ENCODE results near the gene EDAR.

Gene EDAR

GRCh38 chr2:109020217-109020637 lies 31.2 kb upstream of the EDAR start:
- DNase-seq (ENCODE audit: low spot score): no peak
- TF ChIP-seq CTCF (IDR thresholded peaks at IDR 0.05; ENCODE audit: extremely low read depth, insufficient read depth, missing control alignments): no peak
- in situ Hi-C loops (cut with MboI; ENCODE audit: low pct_unique_long_range_greater_than_20kb, low sequenced_read_pairs, unreplicated experiment): no loop called here

GRCh38 chr2:109018452-109018851 lies 29.4 kb upstream of the EDAR start:
- DNase-seq (ENCODE audit: low spot score): no peak
- TF ChIP-seq CTCF (IDR thresholded peaks at IDR 0.05; ENCODE audit: extremely low read depth, insufficient read depth, missing control alignments): no peak
- in situ Hi-C loops (cut with MboI; ENCODE audit: low pct_unique_long_range_greater_than_20kb, low sequenced_read_pairs, unreplicated experiment): no loop called here

GRCh38 chr2:109017017-109017416 lies 28.0 kb upstream of the EDAR start:
- in situ Hi-C loops (cut with MboI; ENCODE audit: low pct_unique_long_range_greater_than_20kb, low sequenced_read_pairs, unreplicated experiment): no loop called here
- DNase-seq (ENCODE audit: low spot score): no peak
- TF ChIP-seq CTCF (IDR thresholded peaks at IDR 0.05; ENCODE audit: extremely low read depth, insufficient read depth, missing control alignments): no peak

GRCh38 chr2:109016376-109016775 lies 27.4 kb upstream of the EDAR start:
- no peak for TF ChIP-seq CTCF (IDR thresholded peaks at IDR 0.05; ENCODE audit: extremely low read depth, insufficient read depth, missing control alignments)
- no peak for DNase-seq (ENCODE audit: low spot score)

DNA sequence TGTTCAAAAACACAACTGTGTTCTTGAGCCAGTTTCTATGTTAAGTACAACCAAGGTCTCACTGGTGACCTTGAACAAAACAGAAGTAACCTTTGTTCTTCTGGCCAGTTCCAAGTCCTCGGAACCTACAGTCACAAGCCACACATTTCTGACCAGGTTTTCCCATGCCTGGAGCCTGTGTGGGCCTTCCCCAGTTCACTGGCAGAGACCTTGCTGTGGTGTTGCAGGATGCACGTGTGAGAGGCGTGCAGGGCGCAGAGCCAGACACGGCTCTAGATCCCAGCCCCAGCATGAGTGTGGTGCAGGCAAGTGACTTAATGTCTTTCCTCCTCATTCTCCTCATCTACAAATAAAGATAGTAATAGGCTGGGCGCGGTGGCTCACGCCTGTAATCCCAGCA lies 25.5 kb upstream of the EDAR start:
- in situ Hi-C loops (cut with MboI; ENCODE audit: low pct_unique_long_range_greater_than_20kb, low sequenced_read_pairs, unreplicated experiment): no loop called here

More at GRCh38 chr2:109016376-109016775, 27.4 kb upstream of the EDAR start:
- in situ Hi-C loops (cut with MboI; ENCODE audit: low pct_unique_long_range_greater_than_20kb, low sequenced_read_pairs, unreplicated experiment): no loop called here

DNA sequence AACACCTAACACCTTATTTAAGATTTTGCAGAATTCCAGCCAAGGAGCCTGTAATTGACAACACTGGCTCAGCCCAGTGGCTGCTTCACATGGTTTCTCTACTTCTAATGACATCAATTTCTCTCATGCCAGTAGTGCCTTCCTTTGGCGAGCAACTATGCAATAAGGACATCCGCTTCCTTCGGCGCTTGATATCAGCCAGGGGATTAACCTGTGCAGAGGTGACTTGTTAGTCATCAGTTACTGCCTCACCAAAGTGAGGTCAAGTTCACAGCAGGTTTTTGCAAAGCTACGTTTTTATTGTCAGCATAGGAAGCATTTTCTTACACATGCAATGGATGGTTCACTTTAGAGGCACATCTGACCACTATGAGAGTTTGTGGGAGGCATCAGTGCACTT lies 24.0 kb upstream of the EDAR start:
- no peak for TF ChIP-seq CTCF (IDR thresholded peaks at IDR 0.05; ENCODE audit: extremely low read depth, insufficient read depth, missing control alignments)
- DNase-seq (ENCODE audit: low spot score): no peak
- in situ Hi-C loops (cut with MboI; ENCODE audit: low pct_unique_long_range_greater_than_20kb, low sequenced_read_pairs, unreplicated experiment): no loop called here

More for the DNA sequence above, 25.5 kb upstream of the EDAR start:
- no peak for TF ChIP-seq CTCF (IDR thresholded peaks at IDR 0.05; ENCODE audit: extremely low read depth, insufficient read depth, missing control alignments)
- DNase-seq (ENCODE audit: low spot score): no peak
